ENCODE data around the gene FAM50B.
A peak's percentile ranks its signal among the peaks of the same experiment; 100 is the strongest.

Gene FAM50B

DNA sequence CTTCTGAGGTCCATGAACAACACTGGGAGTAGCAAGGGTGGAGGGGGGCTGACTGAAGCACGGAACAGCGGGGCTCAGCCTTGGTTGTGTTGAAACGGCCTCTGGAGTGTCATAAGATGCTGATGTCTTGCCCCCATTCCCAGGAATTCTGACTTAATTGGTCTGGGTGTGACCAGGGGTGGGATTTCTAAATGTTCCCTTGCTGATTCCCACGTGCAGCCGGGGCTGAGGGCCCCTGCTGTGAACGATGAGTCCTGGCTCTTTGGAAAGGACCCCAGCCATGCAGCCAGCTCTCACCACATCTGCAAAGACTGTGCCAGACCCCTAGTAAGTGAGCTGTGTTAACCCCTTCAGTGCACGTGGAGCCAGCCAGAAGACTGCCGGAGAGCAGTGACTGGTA lies 28.6 kb upstream of the FAM50B start:
- no peak for DNase-seq (ENCODE audit: low spot score)

DNA sequence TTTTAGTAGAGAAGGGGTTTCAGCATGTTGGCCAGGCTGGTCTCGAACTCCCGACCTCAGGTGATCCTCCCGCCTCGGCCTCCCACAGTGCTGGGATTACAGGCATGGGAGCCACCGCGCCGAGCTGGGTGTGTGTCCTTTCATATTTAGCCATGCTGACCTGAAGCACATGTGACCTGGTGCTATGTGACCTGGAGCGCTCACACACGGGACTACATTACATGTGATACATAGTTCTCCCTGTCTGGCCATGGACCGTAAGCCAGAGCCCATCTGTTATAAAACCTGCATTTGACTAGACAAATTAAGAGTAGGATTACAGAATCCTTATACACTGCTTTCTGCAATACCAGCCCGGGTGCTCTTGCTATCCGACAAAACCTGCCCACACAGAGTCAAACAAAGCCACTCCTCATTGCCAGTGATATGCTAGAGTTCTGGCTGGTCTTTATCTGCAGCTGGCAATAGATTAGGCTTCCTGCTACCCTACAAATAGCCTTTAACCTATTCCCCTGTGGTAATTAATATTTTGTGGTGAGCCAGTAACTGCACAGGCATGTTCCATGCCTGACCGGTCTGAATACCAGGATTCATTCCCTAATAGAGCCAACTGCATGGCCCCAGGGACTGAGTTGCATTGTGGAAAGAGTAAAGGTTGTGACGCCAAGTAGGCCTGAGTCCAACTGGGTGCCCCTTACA lies 26.3 kb upstream of the FAM50B start:
- no peak for DNase-seq (ENCODE audit: low spot score)

DNA sequence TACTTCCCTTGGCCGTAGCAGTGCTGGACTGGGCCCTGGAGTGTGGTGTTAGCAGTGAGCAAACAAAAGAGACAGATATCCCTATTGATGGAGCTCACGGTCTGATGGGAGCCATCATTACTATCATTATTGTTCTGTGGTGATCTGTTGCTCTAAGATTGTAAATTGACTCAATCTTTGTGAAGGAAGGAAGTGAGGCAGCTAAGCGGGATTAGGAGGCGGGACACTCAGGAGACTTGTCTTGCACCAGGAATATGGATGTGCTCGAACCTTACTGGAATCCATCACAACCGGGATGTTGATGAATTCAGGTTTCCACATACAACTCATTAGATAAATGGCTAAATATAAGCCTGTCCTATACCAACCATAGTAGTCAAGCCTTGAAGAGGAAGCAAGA lies 25.5 kb upstream of the FAM50B start:
- DNase-seq (ENCODE audit: low spot score), result no peak

DNA sequence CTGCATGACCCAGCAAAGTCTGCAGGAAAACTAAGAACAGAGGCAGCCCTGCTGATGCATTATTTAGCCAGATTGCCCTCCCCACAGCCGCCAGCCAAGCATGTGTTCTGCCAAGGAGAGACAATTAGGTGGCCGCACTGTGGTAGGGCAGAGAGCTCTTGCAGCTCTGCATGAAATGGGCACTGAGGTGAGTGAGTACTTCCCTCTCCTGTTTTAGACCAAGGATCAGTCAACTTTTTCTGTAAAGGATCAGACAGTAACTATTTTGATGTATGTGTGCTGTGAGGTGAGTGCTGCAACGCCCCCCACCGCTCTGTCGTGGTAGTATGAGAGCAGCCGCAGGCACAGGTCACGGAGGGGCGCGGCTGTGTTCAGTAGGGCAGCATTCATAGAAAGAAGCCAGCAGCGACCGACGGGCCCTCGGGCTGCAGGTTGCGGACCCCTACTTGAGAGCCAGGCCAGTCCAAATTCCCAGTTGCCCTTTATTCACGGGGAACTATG lies 23.8 kb upstream of the FAM50B start:
- DNase-seq (ENCODE audit: low spot score), result no peak

GRCh38 chr6:3825851-3826581 lies 23.2 kb upstream of the FAM50B start:
- no peak for DNase-seq (ENCODE audit: low spot score)

DNA sequence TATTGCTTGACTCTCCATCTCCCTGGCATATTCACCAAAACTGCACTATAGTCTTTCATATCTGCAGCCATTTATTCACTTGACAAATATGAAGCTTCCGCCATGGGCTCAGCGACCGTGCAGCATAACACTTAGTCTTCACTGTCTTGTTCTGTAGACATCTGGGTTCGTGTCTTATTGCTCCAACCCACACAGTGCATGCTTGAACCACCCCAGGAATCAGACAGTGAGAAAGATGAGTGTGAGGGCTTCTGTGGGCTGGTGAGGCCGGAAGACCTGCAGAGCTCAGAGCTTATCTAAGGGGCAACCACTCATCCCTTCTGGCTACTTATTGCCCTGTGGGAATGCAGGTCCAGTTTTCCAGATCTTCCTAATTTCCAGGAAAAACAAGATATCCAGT lies 19.9 kb upstream of the FAM50B start:
- DNase-seq (ENCODE audit: low spot score), result no peak

DNA sequence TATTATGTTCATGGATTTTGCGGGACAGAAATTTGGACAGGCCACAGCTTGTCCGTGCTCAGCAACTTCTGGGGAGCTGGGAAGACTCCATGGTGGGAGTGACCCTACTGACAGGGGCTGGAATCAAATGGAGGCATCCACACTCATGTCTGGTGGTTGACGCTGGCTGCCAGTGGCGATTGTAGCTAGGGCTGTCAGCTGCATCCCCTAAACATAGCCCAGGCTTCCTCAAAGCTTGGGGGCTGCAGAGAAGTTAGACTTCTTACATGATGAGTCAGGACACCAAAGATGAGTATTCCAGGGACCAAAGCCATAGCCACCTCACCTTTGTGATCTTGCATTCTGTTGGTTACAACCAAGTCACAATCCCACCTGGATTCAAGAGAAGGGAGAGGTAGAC lies 18.4 kb upstream of the FAM50B start:
- DNase-seq (ENCODE audit: low spot score), result no peak

GRCh38 chr6:3831761-3832530 lies 17.2 kb upstream of the FAM50B start:
- no peak for DNase-seq (ENCODE audit: low spot score)

DNA sequence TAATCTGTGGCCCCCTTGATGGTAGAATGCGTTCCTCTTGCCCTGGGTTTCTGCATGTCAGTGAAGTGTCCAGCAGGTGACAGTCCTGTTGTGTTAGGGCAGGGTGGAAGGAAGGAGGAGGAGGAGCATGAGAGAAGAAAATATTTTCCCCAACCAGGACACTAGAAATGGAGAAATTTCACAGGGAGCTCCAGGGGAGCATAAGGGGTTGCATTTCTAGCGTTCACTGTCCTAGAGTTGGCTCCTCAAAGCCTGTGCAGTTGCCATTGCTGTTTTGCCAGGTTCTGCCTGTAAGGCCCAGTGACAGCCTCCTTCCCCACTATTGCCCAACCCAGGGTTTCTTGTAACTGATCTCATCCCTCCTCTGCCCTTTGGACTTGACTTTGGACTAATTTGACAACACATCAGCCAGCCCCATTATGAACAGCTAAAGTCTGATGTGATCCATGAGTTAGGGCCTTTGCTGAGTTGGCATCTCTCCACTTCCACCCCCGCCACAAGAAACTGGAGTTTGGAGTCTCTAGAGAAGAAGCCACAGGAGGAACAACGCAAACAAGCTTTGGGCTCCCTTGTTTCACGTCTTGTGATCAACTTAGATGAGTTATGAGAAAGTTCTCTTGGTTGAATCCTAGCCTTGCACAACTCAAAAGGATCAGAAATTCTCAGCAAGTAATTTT lies 14.0 kb upstream of the FAM50B start:
- no peak for DNase-seq (ENCODE audit: low spot score)

DNA sequence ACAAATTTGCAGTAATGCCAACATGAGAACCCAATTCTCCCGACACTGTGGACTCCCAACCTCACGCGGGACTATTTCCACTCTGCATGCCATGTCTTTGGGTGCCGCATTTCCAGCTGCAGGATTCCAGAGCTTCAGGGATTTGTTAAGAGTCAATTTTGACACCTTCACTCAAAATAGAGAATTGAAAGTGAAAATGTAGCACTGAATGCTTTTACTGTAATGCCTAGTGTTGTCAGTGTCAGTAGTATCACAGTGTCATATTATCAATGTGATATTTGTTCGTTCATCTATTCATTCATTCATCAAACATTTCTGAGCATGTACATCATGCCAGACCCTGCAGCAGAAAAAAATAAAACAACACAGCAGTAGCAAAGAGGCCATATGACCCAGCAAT lies 13.4 kb upstream of the FAM50B start:
- DNase-seq (ENCODE audit: low spot score), result no peak

- DNase-seq (ENCODE audit: low spot score), result no peak
These were observed 12.6 kb upstream of the FAM50B start for GRCh38 chr6:3836566-3836965.

GRCh38 chr6:3837781-3838180 lies 11.4 kb upstream of the FAM50B start:
- DNase-seq (ENCODE audit: low spot score), result no peak

DNA sequence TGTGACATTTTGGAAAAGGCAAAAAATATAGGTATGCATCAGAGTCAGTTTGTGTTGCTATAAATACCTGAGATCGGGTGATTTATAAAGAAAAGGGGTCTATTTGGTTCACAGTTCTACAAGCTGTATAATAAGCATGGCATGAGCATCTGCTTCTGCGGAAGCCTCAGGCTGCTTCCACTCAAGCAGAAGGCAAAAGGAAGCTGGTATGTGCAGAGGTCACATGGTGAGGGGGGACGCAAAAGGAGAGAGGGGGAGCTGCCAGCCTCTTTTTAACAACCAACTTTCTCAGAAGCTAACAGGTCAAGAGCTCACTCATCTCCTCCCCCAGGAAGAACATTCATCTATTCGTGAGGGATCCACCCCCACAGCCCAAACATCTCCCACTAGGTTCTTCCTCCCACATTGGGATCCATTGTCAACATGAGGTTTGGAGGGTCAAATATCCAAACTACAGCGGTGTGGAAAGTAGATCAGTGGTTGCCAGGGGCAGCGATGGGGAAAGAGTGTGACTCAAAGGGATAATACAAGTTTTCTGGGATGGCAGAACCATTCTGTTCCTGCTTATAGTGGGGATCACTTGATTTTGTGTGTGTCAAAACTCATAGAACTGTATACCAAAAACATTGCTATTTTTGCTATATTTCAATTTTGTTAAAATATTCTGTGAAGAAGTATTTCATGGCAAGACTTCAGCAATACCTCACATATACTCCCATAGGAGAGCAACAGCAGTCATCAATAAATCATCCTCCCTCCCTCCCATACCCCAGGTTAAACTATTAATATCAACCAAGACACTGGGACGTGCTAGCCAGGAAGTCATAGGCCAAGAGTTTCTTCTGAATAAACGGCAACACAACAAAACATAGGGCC lies 9.9 kb upstream of the FAM50B start:
- DNase-seq (ENCODE audit: low spot score), result no peak

- no peak for DNase-seq (ENCODE audit: low spot score)
These were observed 8.1 kb upstream of the FAM50B start for GRCh38 chr6:3841066-3841454.

- DNase-seq (ENCODE audit: low spot score), result no peak
These were observed 7.2 kb upstream of the FAM50B start for GRCh38 chr6:3841711-3842565.

GRCh38 chr6:3843379-3844096 lies 5.6 kb upstream of the FAM50B start:
- no peak for DNase-seq (ENCODE audit: low spot score)

GRCh38 chr6:3844097-3844463 lies 5.1 kb upstream of the FAM50B start:
- DNase-seq (ENCODE audit: low spot score), result no peak

DNA sequence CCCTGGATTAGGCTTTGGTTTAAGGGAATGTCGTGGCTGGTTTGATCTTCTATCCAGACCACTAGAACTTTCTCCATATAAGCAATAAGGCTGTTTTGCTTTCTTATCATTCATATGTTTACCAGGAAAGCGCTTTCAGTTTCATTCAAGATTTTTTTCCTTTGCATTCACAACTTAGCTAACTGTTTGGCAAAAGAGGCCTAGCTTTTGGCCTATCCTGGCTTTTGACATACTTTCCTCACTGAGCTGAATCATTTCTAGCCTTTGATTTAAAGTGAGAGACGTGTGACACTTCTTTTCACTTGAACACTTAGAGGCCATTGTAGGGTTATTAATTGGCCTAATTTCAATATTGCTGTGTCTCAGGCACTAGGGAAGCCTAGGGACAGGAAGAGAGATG lies 1.7 kb upstream of the FAM50B start:
- DNase-seq (ENCODE audit: low spot score), result peak; percentile 3

GRCh38 chr6:3848380-3848779 lies 793 bp upstream of the FAM50B start:
- no peak for DNase-seq (ENCODE audit: low spot score)
